Dendritic cell treated with granulocyte-macrophage colony-stimulating factor and Interleukin-4, amounts not matched to agents 40 ng/mL and 50 ng/mL, for 4 days (primary cell): ENCODE measurements around the gene SAPCD1.
"Not testable (repeated sequence)": the region's sequence is repeated elsewhere in the genome, so short reads cannot be mapped to it uniquely, and the experiment has no call there.

Experiments used
- H3K27ac Mint-ChIP-seq: one replicate; pipeline ENCODE4 v1.8.0; 2022; ENCODE audit warnings: mild to moderate bottlenecking, mixed read lengths
- H3K27me3 Mint-ChIP-seq: one replicate; pipeline ENCODE4 v1.8.0; 2022; ENCODE audit warnings: mild to moderate bottlenecking, mixed read lengths
- H3K36me3 Mint-ChIP-seq: one replicate; pipeline ENCODE4 v1.8.0; 2022; ENCODE audit warnings: low read depth, mixed read lengths
- H3K4me1 Mint-ChIP-seq: one replicate; pipeline ENCODE4 v1.8.0; 2022; ENCODE audit warnings: low read depth, mixed read lengths
- H3K4me3 Mint-ChIP-seq: one replicate; pipeline ENCODE4 v1.8.0; 2022; ENCODE audit warnings: mild to moderate bottlenecking, moderate library complexity, mixed read lengths
- H3K9me3 Mint-ChIP-seq: one replicate; pipeline ENCODE4 v1.8.0; 2022; ENCODE audit warnings: mixed read lengths
- intact Hi-C: fragments of 100-400 bp; cut with micrococcal nuclease; formaldehyde crosslinking; loops from one replicate; pipeline ENCODE4 v1.15.0; 2022

The SAPCD1 gene

DNA sequence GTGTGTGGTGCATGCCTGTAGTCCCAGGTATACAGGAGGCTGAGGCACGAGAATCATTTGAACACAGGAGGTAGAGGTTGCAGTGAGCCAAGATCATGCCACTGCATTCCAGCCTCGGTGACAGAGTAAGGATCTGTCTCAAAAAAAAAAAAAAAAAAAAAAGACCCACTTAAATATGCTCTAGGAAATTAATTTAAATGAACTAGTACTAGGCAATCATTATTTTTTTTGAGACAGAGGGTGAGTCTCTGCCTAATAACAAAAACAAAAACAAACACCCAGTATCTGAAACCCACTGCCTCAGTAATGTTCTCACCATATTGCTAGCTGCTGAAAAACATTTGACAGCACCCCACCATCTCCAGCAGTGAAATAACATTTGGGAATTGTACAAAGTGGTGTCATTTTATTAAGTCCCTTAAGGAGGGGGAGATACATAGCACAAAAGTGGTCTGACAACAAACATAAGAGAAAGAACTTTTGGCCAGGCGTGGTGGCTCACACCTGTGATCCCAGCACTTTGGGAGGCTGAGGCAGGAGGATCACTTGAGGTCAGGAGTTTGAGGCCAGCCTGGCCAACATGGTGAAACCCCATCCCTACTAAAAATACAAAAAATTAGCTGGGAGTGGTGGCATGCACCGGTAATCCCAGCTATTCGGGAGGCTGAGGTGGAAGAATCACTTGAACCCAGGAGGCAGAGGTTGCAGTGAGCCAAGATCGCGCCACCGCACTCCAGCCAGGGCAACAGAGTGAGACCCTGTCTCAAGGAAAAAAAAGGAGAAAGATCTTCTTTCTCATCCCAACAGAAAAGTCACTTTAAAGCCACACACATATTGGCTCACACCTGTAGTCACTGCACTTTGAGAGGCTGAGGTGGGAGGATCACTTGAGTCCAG lies 38.8 kb downstream of the SAPCD1 start:
- Mint-ChIP-seq H3K36me3 (peaks cover 47% of the 10 kb centered on the region), H3K4me1 (peaks cover 19% of the 10 kb centered on the region)
- intact Hi-C loops, H3K4me3 Mint-ChIP-seq, H3K27me3 Mint-ChIP-seq, H3K27ac Mint-ChIP-seq, H3K9me3 Mint-ChIP-seq: not testable (repeated sequence)

DNA sequence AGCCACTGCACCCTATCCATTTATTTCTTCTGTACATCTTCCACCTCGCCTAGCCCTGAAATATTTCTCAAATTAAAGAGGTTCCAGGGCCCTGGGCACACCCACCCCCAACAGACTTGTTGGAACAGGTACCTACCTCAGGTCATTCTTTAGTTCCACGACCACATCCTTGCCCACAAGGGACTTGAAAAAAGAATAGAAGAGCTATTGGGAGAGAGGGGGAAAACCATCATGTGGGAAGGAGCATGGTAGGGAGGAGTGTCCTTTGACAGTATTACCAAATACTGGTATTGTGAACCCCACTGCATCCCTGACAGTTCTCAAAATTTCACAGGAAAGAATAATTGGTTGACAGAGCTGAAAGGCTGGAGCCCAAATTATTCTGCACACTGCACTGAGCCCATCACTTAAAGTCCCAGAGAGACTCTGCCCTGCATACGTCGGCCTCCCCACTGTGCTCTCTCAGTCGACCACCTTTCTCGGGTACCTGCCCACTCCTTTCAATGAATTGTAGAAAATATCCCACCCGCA lies 43.5 kb downstream of the SAPCD1 start:
- Mint-ChIP-seq H3K4me3 (peak overlapping the region; percentile 79), H3K36me3 (peaks cover 32% of the 10 kb centered on the region), H3K27ac (peak overlapping the region; percentile 93), H3K27me3 (no peaks in the 10 kb centered on the region), H3K9me3 (no peaks in the 10 kb centered on the region), H3K4me1 (peaks cover 28% of the 10 kb centered on the region)
- intact Hi-C loops: loop anchor here (1.0 kb wide), 1 partner anchor 10 kb away; no protein-coding TSS in a partner anchor

DNA sequence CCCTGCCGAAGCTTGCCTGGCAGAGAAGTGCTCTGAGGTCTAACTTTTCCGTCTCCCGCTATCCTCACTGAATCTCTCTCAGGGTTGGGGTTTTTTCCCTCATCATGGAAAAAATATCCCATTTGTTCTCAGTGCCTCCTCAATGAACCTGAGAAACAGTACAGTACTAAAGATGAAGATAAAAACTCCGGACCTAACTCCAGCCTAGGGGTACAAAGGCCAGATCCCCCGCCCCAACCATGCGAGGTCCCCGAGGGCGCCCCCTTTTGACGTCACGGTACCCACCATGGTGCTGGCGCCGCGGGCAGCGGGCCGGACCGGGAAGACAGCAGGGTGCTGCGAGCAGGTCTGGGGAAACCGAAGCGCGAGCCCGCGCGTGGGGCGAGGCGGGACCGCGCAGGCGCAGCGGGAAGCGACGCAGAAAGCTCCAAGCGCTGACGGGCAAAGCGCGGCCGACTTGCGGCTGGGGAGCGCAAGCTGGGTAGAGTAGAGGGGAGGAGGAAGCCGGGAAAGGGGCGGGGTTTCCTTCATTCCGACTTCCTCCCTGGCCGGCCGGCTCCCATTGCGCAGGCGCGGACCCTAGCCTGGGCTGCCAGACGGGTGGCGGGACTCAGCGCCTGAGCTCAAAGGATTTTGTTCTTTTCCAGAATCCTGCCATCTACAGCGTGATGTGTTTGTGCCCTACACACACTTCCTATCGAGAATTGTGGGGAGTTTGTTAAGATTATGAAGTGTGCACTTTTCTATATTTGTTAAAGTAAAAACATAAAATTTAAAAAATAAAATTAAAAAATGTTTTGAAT lies 44.2 kb downstream of the SAPCD1 start, which contains the start of gene LSM2:
TSS of gene LSM2 (minus strand) at position 497 of the 803 bp plus-strand sequence. CDS start at position 288, 209 bp downstream.
- Mint-ChIP-seq H3K27me3 (no peaks in the 10 kb centered on the region), H3K4me3 (peak within 1 kb of the TSS; percentile 79), H3K9me3 (no peaks in the 10 kb centered on the region), H3K27ac (peak within 1 kb of the TSS; percentile 93), H3K36me3 (peaks cover 26% of the 10 kb centered on the region), H3K4me1 (peaks cover 28% of the 10 kb centered on the region)
- intact Hi-C loops: loop anchor here (1.0 kb wide), 1 partner anchor 10 kb away; no protein-coding TSS in a partner anchor

DNA sequence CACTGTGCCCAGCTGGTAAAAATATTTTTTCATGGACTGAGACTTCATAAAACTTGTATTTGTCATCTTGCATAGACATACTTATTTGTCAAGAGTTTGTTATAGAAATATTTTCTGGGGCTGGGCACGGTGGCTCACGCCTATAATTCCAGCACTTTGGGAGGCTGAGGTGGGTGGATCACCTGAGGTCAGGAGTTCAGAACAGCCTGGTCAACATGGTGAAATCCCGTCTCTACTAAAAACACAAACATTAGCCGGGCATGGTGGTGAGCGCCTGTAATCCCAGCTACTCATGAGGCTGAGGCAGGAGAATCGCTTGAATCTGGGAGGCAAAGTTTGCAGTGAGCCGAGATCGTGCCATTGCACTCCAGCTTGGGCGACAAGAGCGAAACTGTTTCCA lies 46.1 kb downstream of the SAPCD1 start:
- H3K36me3 Mint-ChIP-seq, intact Hi-C loops, H3K27ac Mint-ChIP-seq, H3K9me3 Mint-ChIP-seq, H3K27me3 Mint-ChIP-seq, H3K4me3 Mint-ChIP-seq: not testable (repeated sequence)
- H3K4me1 Mint-ChIP-seq: peaks cover 31% of the 10 kb centered on the region

DNA sequence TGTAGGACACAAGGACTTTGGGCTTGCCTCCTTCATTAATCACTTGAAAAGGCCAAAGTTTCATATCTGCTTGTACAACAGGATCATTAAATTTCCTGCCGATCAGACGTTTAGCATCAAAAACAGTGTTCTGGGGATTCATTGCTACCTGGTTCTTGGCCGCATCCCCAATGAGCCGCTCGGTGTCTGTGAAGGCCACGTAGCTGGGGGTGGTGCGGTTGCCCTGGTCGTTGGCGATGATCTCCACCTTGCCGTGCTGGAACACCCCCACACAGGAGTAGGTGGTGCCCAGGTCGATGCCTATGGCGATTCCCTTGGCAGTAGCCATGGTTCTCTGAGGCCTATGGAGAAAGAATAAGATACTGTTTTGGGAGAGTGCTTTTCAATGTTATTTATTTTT lies 49.2 kb downstream of the SAPCD1 start:
- H3K36me3 Mint-ChIP-seq: peaks cover 10% of the 10 kb centered on the region
- intact Hi-C loops: no loop called here
- no peak overlapping the region for H3K27ac Mint-ChIP-seq
- H3K27me3 Mint-ChIP-seq: no peaks in the 10 kb centered on the region
- no peak overlapping the region for H3K4me3 Mint-ChIP-seq
- H3K9me3 Mint-ChIP-seq: no peaks in the 10 kb centered on the region
- H3K4me1 Mint-ChIP-seq: peaks cover 34% of the 10 kb centered on the region

DNA sequence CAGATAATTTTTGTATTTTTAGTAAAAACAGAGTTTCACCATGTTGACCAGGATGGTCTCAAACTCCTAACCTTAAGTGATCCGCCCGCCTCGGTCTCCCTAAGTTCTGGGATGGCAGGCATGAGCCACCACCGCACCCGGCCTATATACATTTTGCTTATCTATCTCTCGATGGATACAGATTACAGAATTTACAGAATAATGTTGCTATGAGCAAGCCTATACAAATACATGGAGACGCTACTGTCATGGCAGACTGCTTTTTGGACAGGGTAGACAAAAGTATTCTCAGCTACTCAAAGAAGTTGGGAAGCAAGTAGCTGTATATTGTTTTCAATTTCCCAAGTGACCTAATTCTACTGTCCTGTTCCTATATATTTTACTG lies 51.0 kb downstream of the SAPCD1 start:
- Mint-ChIP-seq H3K9me3 (no peaks in the 10 kb centered on the region), H3K27ac (peak overlapping the region; percentile 98), H3K36me3 (peaks cover 22% of the 10 kb centered on the region), H3K27me3 (no peaks in the 10 kb centered on the region), H3K4me1 (peaks cover 30% of the 10 kb centered on the region), H3K4me3 (peak overlapping the region; percentile 96)
- intact Hi-C loops: no loop called here
